K562 (cell line): ENCODE data around the gene IRX2.

Experiments used
- JUNB ChIP-seq: fragments of 450-650 bp; formaldehyde crosslinking; conservative IDR thresholded peaks from 2 replicates; pipeline ENCODE4 v1.4.0; 2020; ENCODE audit warnings: mild to moderate bottlenecking
- ZNF830 ChIP-seq: fragments of 250-450 bp; sonication (Bioruptor Pico); IDR thresholded peaks from 2 replicates; pipeline ENCODE4 v1.5.0; 2021; ENCODE audit warnings: mild to moderate bottlenecking

DNA sequence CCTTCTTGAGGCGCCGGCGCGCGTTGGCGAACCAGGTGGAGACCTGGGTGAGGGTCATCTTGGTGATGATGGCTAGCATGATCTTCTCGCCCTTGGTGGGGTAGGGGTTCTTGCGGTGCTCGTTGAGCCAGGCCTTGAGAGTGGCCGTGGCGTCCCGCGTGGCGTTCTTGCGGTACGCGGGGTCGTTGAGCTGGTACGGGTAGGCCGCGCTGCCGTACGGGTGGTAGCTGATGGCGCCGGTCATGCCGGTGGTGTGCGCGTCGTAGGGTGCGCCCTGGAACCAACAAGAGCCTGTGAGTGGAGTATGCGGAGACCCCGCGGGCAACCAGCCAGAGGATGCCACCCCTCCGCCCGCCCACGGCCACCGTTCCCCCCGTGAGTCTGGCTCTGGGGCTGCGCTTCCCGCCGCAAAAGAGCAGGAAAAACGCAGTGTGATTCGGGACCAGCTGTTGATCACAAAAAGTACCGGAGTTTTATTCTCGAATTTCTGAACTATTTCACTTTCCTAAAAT is 1.9 kb downstream of the IRX2 start:
- TF ChIP-seq ZNF830 (CRISPR knock-in tag) (no peak), JUNB (no peak)
